Suppressor macrophage treated with lipopolysaccharide for 1 hour (primary cell): ENCODE measurements around the gene ANXA6.

ENCODE experiments used
- DNase-seq, 3 donors: peaks; one replicate each; pipeline ENCODE4 v3.0.0-alpha.2; 2020 to 2022

Gene ANXA6

DNA sequence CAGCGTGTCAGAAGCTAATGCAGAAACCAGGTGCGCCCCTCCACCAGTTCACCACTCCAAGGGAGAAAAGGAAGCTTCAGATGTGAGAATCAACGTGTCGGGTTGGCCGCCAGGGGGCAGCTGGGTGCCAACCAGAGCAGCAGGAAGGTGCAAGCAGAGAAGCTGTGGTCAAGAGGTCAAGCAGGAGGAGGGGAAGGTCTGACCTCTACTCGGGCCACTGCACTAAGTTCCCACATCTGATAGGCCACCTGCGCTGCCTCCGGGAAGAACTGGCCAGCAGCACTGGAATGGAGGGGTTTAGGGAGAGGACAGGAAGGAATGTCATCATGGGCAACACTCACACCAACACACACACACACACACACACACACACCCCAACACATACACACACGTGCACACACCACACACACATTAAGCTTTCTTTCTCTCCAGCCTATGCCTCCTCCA is 31.4 kb downstream of the ANXA6 start:
- peak; percentile 80 to 90 (median 83) for DNase-seq

DNA sequence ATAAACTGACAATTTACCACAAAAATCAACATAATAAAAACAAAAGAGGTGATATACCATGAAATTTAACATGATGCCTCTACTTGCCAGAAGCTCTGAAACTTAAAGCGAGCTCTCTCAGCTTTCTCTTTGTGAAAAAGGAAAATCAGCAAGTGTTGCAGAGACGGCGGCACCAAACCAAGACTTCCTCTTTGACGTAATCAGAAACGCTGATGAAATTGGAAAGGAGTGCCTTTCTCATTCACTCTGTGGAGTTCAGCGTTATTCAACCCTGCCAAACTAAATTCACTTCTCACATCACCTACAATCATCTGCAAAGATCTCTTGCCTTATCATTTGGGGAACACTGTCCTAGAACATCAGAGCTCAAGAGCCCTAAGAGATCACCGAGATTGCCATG is 32.2 kb downstream of the ANXA6 start:
- DNase-seq: peak; percentile 75 to 93 (median 87)

DNA sequence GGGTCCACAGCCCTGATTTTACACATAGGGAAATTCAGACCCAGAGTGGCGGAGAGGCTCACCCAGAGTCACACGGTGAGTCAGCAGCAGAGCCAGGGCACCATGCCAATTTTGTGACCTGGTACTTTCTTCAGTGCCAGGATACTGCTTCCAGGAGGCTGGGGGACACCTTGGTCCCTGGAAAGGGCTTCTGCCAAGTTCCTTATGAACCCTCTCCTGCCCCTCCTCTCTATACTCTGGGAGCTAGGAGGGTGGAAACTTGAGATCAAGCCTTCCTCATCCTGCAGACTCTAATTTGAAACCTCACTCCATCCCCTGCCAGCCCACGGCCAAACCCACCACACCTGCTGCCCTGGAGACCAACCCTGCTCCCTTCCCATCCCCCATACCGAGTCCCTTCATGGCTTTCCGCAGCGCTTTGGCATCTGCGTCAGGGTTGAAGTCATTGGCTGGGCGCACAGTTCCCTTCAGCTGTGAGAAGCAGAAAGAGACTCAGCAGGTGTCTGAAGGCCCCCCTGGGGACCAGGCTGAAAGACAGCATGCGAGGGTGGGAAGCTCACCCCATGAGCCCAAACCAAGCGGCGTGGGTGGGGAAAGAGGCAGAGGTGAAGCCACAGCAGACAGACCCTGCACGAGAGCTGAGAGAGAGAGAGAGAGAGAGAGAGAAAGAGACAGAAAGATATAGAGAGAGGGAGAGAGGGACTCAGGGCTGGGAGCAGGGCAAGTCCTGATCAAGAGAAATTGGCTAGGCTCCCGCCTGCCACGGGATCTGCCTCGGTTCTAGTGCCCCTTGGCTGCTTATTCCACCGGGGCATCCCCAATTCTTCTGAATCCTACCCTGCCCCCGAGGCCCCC is 33.5 kb downstream of the ANXA6 start:
- peak; percentile 49 to 65 (median 58) for DNase-seq

DNA sequence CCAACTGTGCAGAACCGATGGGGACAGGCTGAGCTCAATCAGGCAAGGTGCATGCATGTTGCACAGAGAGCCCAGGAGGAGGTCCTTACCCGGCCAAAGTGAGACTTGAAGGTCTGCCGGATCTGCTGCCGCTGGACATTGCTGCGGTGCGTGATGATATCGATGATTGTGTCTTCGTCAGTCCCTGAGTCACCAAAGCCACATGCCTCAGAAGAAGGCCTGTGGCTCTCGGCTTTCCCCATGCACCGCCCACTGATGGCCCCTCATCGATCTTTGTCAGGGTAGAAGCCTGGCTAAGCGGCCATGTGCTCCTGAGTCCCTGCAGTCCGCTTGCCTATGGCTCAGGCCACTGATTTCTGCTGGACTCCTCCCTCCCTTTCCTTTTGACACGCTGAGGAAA is 34.8 kb downstream of the ANXA6 start:
- DNase-seq: peak in 2 of 3 donors; percentile 17 to 23

DNA sequence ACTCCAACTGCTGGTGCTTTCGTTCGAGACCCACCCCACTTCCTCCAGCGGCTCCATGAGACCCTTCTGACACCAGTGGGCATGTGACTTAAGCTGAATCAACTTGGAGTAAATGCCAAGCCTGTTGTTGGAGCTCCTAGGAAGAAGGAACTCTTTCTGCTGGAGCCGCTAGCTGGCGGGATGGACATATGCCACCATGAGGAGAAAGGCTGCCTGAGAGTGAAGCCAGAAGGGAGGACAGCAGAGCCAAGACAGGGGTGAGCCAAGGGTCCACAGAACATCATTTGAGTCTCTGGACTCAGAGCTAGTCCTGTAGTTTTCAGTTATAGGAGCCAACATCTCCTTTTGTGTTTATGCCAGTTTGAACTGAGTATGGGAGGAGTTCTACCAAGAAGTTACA is 35.9 kb downstream of the ANXA6 start:
- no peak for DNase-seq

DNA sequence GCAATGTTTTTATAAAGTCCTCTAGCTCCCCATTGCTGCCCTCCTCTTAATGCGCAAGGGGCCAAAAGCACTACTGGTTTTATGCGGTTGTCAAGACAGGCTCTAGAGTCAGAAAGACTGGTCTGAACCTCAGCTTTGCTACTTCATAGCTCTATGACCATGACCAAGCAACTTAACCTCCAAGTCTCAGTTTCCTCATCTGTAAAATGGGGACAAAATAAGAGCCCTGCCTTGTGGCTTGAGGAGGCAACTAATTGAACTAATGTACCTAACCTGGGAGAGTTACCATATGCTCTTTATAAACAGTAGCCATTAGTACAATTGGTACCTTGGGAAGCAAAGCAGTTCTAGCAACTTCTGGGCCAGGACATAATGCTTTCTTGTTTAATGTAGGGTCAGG is 36.5 kb downstream of the ANXA6 start:
- DNase-seq: no peak

DNA sequence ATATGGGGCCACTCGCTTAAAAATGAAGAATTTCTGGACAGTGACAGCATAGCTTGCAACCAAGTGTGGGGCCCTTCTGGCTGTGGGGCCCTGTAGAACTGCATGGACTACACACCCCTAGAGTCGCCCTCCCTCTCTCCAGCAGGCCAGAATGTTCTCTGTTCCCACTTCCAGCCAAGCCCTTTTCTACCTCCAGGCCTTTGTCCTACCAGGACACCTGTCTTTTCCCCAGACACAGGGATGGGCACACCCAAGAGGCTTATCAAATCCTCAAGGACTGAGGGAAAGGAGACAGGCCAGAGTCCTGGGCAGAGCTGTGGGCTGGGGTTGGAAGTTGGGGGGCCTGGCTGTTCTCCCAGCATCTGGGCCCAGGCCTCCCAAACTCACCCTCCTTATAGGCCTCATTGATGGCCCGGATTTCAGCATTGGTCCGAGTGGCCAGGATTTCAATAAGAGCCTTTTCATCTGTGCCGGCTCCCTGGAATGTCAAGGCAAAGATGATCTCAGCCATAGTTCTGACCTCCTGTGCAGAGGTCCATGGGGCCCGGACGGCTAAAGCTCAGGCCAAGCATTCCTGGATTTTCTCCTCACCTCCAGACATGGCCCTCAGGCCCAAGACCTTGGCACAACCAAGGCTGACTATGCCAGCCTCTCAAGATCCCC is 38.5 kb downstream of the ANXA6 start:
- DNase-seq: no peak

DNA sequence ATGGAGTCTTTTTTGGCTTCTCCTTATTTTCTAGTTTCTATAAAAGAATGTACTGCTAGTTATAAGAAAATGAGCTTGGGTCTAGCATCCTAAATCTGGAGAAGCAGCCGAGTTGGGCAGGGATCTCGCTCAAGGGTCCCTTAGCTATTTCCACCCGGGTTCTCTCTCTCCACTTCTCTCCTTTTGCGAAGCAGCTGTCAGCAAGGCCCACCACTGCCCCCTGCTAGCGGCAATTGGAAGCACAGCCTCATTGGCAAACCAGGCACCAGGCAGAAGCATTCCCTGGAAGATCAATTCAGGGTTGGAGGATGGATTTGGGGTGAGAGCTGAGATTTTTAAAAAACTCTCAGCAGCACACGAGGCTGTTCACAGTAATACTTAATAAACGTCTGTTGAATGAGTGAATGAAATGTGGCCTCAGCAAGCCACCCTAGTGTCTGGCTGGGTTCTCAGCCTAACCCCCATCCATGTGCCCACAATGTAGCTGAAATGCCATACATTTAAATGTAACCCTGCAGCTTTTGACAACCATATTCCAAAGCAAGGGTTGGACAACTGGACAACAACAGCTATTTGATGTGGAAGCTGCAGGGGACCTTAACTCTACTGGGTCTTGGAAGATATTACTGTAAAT is 42.2 kb downstream of the ANXA6 start:
- peak; percentile 84 to 85 (median 85) for DNase-seq

DNA sequence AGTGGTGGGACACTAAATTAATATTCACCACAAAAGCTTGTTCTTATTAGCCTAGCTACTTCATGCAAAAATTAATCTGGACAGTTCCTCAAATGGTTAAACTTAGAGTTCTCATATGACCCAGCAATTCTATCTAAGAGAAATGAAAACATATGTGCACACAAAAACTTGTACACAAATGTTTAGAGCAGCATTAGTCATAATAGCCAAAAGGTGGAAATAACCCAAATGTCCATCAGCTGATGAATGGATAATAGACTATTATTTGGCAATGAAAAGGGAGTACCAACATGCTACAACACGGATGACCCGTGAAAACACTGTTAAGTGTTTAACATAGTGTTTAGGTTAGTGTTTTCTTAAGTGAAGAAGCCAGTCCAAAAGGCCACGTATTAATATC is 43.9 kb downstream of the ANXA6 start:
- peak; percentile 27 to 66 (median 62) for DNase-seq

DNA sequence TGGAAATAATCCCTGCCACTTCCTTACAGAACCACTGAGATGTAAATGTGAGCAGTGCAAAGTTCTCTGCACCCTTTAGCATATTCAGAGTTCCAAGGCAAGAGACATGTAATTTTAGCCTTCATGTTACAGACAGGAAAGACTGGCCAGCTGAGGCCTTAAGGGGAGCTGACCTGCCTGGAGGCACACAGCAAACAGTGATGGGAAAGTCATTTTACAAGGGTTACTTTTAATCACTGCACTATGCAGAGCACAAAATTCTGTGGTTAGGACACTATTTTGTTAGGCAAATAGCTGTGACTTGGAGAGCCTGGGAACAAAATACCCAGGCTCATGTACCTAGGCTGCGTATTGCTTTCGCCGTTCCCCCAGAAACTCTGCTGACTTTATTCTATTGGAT is 46.6 kb downstream of the ANXA6 start:
- no peak for DNase-seq

DNA sequence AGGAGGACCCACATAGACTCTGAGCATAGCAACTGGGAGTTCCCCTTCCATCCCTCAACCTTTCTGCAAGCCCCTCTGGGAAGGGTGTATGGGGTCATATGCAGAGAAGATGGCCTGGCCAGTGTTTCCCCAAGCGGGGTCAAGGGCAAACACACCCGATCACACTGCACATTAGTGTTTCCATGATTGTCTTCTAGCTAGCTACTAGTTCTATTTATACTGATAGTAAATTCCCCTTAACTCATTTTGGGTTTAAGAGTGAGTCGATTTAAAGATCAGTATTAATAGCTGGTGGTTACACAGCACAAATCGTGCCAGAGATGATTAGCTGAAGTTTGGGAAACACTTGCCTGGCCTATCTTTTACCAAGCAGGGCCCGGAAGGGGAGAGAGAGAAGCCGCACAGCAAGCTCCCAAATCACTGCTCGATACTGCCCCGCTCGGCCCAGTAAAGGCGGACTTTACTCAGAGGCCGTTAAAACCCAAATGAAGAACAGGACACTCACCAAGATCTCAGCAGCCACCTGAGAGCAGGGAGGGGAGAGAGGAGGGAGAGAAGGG is 47.4 kb downstream of the ANXA6 start:
- DNase-seq: no peak

DNA sequence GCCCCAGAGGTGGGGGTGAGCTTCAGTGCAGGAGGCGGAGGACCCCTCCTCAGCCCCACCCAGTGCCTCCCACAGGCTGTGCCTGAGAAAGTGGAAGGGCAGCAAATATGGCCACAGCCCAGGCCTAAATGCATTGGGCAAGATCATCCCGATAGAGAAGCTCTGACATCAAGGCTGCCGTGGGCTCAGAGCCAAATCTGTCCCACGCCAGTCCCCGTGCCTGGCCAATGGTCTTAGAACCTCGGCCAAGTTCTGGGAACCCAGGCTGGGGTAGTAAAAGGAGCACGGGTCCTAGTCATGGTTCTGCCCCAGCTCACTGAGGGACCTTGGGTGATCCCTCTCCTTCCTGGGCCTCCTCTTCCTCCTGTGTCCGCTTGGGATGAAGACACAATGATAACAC is 49.0 kb downstream of the ANXA6 start:
- DNase-seq: no peak

DNA sequence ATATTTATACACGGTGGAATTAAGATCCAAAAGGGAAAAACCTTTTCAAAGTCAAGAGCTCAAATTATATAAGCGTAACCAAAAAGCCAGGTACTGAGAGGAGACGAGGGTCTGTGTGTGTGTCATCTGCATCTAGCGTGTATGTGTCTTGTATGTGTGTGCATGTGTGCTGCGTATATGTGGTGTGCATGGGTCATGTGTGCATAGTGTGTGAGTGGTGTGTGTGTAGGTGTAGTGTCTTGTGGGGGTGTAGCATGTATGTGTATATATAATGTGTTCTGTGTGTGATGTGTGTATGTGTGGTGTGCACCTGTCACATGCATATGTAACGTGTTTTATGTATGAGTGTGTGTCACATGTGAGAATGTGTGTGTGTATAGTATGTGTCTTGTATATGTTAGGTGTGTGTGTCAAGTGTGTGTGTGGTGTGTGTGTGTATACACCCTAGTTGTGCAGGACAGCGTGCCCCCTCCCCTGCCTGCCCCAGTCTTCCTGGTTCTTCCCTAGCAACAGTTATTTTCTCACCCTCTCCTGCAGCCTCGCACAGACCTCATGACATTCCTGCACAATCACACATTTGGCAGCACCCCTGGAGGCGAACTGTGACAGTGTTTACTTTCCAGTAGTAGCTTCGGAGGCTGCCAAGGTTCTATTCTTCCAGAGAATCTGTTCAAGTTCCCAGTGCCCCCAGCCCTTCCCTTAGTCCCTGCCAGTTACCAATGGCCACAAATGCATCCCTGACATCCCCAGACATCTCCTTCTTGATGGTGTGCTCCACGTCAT is 49.6 kb downstream of the ANXA6 start:
- no peak for DNase-seq

DNA sequence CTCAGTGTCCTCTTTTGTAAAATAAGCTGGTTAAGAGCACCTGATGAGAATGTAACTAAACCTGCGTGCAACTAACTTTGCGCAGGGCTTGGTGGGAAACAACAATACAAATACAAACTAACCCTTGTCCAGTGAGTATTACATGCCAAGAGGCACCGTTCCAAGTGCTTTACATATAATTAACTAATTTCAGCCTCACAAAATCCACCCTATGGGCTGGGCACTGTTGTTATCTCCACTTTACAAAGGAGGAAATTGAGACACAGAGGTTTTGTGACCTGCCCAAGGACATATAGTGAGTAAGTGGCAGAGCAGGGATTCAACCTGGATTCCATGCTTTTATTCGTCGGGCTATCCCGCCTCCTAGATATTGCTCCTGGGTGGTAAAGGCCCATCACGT is 50.5 kb downstream of the ANXA6 start:
- DNase-seq: no peak

DNA sequence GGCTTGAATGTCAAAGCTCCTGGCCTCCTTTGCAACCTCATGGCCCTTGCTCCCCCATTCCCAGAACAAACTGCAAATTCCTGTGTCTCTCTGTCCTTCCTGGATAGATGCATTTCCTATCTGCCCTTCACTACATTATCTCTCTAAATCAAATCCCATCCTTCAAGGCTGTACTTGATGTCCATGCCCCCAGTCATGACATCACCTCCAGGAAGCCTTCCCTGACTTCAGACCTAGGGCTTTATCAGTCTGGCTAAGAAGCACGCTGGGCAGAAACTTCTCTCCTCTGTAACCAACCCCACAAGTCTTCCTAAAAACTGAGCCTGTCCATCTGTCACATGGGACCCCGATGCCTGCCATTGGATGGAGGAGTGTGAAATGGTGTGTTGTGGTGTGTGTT is 51.1 kb downstream of the ANXA6 start:
- DNase-seq: no peak

DNA sequence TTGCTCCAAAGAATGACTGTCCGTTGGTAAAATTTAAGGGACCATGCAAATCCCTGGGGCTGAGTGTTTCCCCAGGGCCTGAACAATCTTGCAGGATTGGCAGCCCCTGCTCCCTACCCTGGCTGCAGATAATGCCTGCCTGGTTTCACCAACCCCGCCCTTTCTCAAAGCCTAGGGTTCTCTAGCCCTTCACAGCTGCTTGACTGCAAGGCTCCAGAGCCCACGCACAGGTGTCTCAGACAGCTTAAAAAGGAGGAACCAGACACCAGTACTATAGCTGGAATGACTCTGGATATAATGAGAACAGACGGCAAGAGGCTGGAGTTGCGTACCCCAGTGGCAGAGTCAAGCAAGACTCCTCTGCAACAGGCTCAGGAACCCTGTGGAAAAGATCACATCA is 51.5 kb downstream of the ANXA6 start:
- no peak for DNase-seq

DNA sequence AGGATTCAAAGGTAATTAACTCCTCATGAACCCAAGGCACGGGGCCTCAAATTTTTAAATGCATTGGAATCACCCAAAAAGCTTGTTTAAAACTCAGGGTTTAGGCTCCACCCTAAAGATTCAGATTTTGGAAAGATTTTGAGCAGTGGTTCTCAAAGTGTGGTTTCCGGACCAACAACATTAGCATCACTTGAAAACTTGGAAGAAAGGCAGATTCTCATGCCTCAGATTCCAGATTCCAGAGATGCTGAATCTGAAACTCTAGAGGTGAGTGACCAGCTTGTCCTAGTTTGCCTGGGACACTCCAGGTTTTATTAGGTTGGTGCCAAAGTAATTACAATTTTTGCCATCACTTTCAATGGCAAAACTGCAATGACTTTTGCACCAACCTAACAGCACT is 52.0 kb downstream of the ANXA6 start:
- DNase-seq: no peak

DNA sequence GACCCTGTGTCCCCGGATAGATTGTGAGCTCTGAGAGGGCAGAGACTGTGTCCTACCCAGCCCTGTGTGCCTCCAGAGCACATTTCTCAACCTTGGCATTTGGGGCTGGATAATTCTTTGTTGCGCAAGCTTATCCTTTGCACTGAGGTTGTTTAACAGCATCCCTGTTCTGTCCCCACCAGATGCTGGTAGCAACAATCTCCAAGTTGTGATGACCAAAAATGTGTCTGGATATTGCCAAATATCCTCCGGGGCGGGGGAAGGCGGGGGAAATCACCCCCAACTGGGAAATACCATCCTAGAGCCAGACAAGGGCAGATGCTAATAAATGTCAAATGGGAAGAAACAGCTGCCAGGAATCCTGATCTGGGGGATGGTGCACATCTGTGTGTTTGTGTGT is 52.8 kb downstream of the ANXA6 start:
- DNase-seq: peak; percentile 62 to 78 (median 70)

DNA sequence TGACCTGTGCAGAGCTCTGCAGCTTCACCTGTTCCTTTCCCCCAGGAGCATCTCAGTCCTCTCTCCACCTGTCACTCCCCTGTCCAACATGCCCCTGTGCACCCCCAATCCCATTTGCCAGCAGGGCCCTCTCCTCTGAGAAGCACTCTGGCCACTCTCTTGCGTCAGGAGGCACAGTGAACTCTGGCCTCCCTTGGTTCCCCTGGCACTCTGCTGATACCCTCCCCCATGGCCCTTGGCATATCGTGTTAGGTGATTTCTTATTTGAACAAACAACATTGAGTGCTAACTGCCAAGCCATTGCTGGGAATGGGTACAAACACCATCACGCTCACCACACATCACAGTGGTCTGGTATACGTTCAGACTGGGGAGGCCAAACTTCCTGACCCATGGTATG is 55.8 kb downstream of the ANXA6 start:
- no peak for DNase-seq

DNA sequence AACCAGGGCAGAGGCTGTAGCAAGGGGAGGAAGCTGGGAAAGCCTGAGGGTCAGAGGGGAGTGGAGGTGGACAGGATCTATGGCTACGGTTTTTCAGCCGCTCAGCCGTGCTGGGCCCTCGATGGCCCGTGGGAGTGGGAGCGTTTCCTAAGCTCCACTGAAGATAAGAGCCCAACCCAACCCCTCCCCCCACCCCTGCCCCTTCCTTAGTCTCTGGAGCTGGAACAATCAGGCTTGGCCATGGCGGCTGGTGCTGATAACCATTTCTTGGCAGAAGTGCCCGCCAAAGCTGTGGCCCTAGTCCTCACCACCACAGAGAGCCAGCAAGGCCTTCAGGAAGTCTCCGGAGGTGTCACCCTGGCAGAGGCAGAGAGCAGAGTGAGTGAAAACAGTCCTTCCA is 56.4 kb downstream of the ANXA6 start:
- no peak for DNase-seq

DNA sequence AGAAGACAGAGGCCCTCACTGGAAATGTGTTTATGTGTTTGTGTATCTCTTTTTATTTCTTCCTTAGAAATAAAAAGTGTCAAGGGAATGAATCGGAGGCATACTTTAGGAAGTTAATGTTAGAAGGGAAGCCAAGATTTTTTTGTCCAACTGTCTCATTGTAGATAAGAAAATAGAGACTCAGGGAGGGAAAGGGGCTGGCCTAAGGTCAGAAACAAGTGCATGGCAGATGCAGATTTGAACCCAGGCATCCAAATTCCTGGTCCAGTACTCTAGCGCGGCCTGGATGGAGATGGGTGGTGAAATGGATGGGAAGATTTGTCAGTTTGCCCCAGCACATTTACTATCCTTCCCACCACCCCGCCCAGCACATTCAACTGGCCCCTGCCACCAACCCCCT is 56.9 kb downstream of the ANXA6 start:
- no peak for DNase-seq

DNA sequence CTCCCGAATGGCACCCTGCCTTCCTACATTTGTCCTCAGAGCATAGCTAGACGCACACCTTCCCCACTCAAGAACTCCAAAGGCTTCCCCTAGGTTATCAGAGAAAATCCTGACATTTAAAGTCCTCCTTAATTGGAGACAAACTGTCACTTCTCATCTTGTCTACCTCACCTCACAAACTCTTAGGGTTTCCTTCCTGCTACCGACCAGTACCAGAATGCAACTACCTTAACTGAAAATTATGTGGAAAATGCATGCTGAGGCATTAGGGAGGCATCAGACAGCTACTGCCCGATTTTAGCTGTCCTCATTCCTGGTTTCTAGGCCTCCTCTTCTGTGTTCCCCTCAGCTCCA is 58.8 kb downstream of the ANXA6 start:
- no peak for DNase-seq
